ENCODE results near the gene ST6GALNAC4. TPM values are rescaled to one million over a fixed set of nuclear protein-coding genes. Genes with fewer than 3 reads are reported as not detected.

ST6GALNAC4 gene
- total and polyA plus RNA-seq, 10 of the 15 experiments (the other 5 are each of a cell fraction or from before 2014, with no cell fraction given) = 4.2 to 63.2 (median 35.2) TPM

GRCh38 chr9:127915801-127916719 lies 781 bp downstream of the ST6GALNAC4 start (continued):
- TF ChIP-seq ESRRA (IDR thresholded peaks at IDR 0.05; ENCODE audit: low read length) (no peak), ZNF687 (IDR thresholded peaks at IDR 0.05) (0 out of 2 replicates have a peak, but pooled peaks have one; percentile 38), IRF4 (IDR thresholded peaks at IDR 0.05; ENCODE audit: low read depth, low read length) (no peak), JUNB (IDR thresholded peaks at IDR 0.05) (no peak), HCFC1 (IDR thresholded peaks at IDR 0.05; ENCODE audit: low read length) (no peak), WRNIP1 (IDR thresholded peaks at IDR 0.05; ENCODE audit: borderline replicate concordance, low read depth, low read length) (no peak), YBX1 (IDR thresholded peaks at IDR 0.05) (no peak), PAX8 (IDR thresholded peaks at IDR 0.05) (no peak), CTCF (IDR thresholded peaks at IDR 0.05 in 2 of 3, conservative IDR thresholded peaks at IDR 0.05 in 1 of 3; ENCODE audit: control insufficient read depth in 2 of 3, extremely low read depth in 1 of 3, insufficient read depth in 1 of 3, low read depth in 3 of 3, low read length in 3 of 3) (no peak), IKZF2 (IDR thresholded peaks at IDR 0.05) (0 out of 4 replicates have a peak, but pooled peaks of 1 of the 2 experiments have one; percentile 32), NBN (IDR thresholded peaks at IDR 0.05) (no peak), CREB1 (IDR thresholded peaks at IDR 0.05; ENCODE audit: low read depth) (peak; percentile 67; the same call in 1 of the 2 replicates), GABPA (IDR thresholded peaks at IDR 0.05; ENCODE audit: low read depth) (no peak), CEBPB (IDR thresholded peaks at IDR 0.05; ENCODE audit: borderline replicate concordance in 1 of 2, low read depth in 2 of 2, low read length in 2 of 2) (no peak), EZH2 (IDR thresholded peaks at IDR 0.05; ENCODE audit: borderline replicate concordance, control insufficient read depth, low read depth, low read length) (no peak), USF2 (IDR thresholded peaks at IDR 0.05; ENCODE audit: borderline replicate concordance, low read depth, low read length) (no peak), FOXM1 (IDR thresholded peaks at IDR 0.05; ENCODE audit: low read depth, low read length) (no peak), TBL1XR1 (IDR thresholded peaks at IDR 0.05; ENCODE audit: low read depth, low read length) (no peak), BCLAF1 (IDR thresholded peaks at IDR 0.05) (no peak), CHD4 (IDR thresholded peaks at IDR 0.05) (no peak), CREM (IDR thresholded peaks at IDR 0.05; ENCODE audit: low read depth) (peak; percentile 62; the same call in 1 of the 2 replicates)
